HCT116 (cell line): Measurements from ENCODE around the gene RAI14. TPM values are rescaled to one million over a fixed set of nuclear protein-coding genes. Genes with fewer than 3 reads are reported as not detected.

Experiments
- ATAC-seq: fragments of 200-7000 bp; cut with Tn5 transposase; 2 replicates; pipeline ENCODE4 v1.9.1; 2020; ENCODE audit warnings: mild to moderate bottlenecking, moderate library complexity
- BruUV-seq: library from RNA; stranded (reverse); fragments of 400-500 nt; replicated peaks from 2 replicates; lab custom pipeline; 2021; lab: Mats Ljungman, UMichigan
- CTCF ChIA-PET: fragments of 300-600 bp; sonication (Branson Sonifier 250); formaldehyde crosslinking; loops from one replicate; lab custom pipeline; 2021; ENCODE audit warnings: antibody characterized with exemption; lab: Charles Lee
- POLR2A ChIA-PET: fragments of 300-600, 350-600 bp; sonication (Branson Sonifier 250); formaldehyde crosslinking; loops from one replicate; lab custom pipeline; 2021; ENCODE audit warnings: antibody characterized with exemption; lab: Charles Lee
- RAD21 ChIA-PET, 2 experiments: fragments of 300-600 bp; sonication (Branson Sonifier 250); formaldehyde crosslinking; loops; one replicate each; lab custom pipeline; 2023; ENCODE audit warnings: low total read pairs in 2 of 2; ENCODE audit not compliant: uncharacterized antibody in 2 of 2, unreplicated experiment in 2 of 2, low non-redundant PET in 1 of 2; lab: Charles Lee
- DNase-seq: peaks from one replicate; pipeline ENCODE4 v3.0.0-alpha.2; 2010; ENCODE audit warnings: low read depth, low spot score
- H2AFZ ChIP-seq: fragments of 200-600 bp; shearing (Covaris generic), sonication (generic); 2 replicates; pipeline ENCODE4 v1.6.1; 2017; ENCODE audit warnings: low read depth, mixed run types, mixed read lengths, antibody characterized with exemption, low read length; ENCODE audit not compliant: poor library complexity, severe bottlenecking
- H3K27ac ChIP-seq: 2 replicates; pipeline ENCODE4 v1.5.1; 2012; ENCODE audit warnings: low read depth, low read length
- H3K27me3 ChIP-seq: fragments of 200-600 bp; sonication (generic); 2 replicates; pipeline ENCODE4 v1.6.1; 2016; ENCODE audit warnings: mixed run types, low read length, mixed read lengths; ENCODE audit not compliant: insufficient read depth
- H3K36me3 ChIP-seq, 2 experiments: fragments of 200-500 bp in 1 of 2; fragments of 200-600 bp in 1 of 2; sonication (Bioruptor generic) in 1 of 2; sonication (generic) in 1 of 2; 2 replicates each; pipeline versions ENCODE4 v1.5.1 to v1.6.1; 2014 to 2016; ENCODE audit warnings: low read length in 2 of 2, inconsistent platforms in 1 of 2, mixed read lengths in 1 of 2, mixed run types in 1 of 2; ENCODE audit not compliant: insufficient read depth in 2 of 2, control insufficient read depth in 1 of 2
- H3K4me1 ChIP-seq, 2 experiments: fragments of 200-600 bp in 1 of 2; sonication (generic) in 1 of 2; 2 replicates each; pipeline versions ENCODE4 v1.5.1 to v1.6.1; 2012 to 2017; ENCODE audit warnings: low read length in 2 of 2, inconsistent platforms in 1 of 2, mild to moderate bottlenecking in 1 of 2, mixed read lengths in 1 of 2, mixed run types in 1 of 2, moderate library complexity in 1 of 2; ENCODE audit not compliant: insufficient read depth in 2 of 2, control insufficient read depth in 1 of 2
- H3K4me2 ChIP-seq: fragments of 200-600 bp; sonication (generic); 2 replicates; pipeline ENCODE4 v1.6.1; 2017; ENCODE audit warnings: mixed run types, low read length, mixed read lengths
- H3K4me3 ChIP-seq, 2 experiments: fragments of 200-600 bp in 1 of 2; sonication (generic) in 1 of 2; replicated peaks in 1 of 2; 2 replicates each; pipeline ENCODE4 v1.5.1; 2011 to 2016; ENCODE audit warnings: low read length in 2 of 2, control low read depth in 1 of 2, low read depth in 1 of 2, mild to moderate bottlenecking in 1 of 2, mixed read lengths in 1 of 2, mixed run types in 1 of 2
- H3K79me2 ChIP-seq: fragments of 200-600 bp; sonication (generic); 2 replicates; pipeline ENCODE4 v1.6.1; 2017; ENCODE audit warnings: mild to moderate bottlenecking, mixed run types, low read length, moderate library complexity, mixed read lengths; ENCODE audit not compliant: insufficient read depth
- H3K9ac ChIP-seq: fragments of 200-600 bp; sonication (generic); 2 replicates; pipeline ENCODE4 v1.6.1; 2016; ENCODE audit warnings: low read length, mixed read lengths
- H3K9me2 ChIP-seq: fragments of 200-600 bp; sonication (generic), shearing (Covaris generic); 2 replicates; pipeline ENCODE4 v1.6.1; 2017; ENCODE audit warnings: mixed run types, mild to moderate bottlenecking, moderate library complexity; ENCODE audit not compliant: insufficient read depth
- H3K9me3 ChIP-seq, 2 experiments: fragments of 200-500 bp in 1 of 2; fragments of 200-600 bp in 1 of 2; sonication (Bioruptor generic) in 1 of 2; sonication (generic) in 1 of 2; 2 replicates each; pipeline ENCODE4 v1.6.1; 2014 to 2017; ENCODE audit warnings: low read length in 2 of 2, mixed read lengths in 2 of 2, inconsistent platforms in 1 of 2, low read depth in 1 of 2, mild to moderate bottlenecking in 1 of 2, mixed run types in 1 of 2, moderate library complexity in 1 of 2; ENCODE audit not compliant: control insufficient read depth in 1 of 2, insufficient read depth in 1 of 2
- H4K20me1 ChIP-seq: fragments of 200-600 bp; sonication (generic), shearing (Covaris generic); 2 replicates; pipeline ENCODE4 v1.6.1; 2017; ENCODE audit warnings: mixed run types, mild to moderate bottlenecking, moderate library complexity; ENCODE audit not compliant: insufficient read depth
- CBX3 ChIP-seq: IDR thresholded peaks from 2 replicates; pipeline ENCODE4 v1.6.1; 2012; ENCODE audit warnings: low read depth
- CEBPB ChIP-seq: IDR thresholded peaks from 2 replicates; pipeline ENCODE4 v1.6.1; 2012; ENCODE audit warnings: low read depth
- FOSL1 ChIP-seq: IDR thresholded peaks from 2 replicates; pipeline ENCODE4 v1.6.1; 2012; ENCODE audit warnings: low read depth
- POLR2A ChIP-seq: IDR thresholded peaks from 2 replicates; pipeline ENCODE4 v1.7.0; 2011; ENCODE audit warnings: borderline replicate concordance; ENCODE audit not compliant: insufficient read depth, insufficient read length; ENCODE audit errors: extremely low read depth
- POLR2AphosphoS5 ChIP-seq: IDR thresholded peaks from 2 replicates; pipeline ENCODE4 v1.6.1; 2011; ENCODE audit warnings: mild to moderate bottlenecking, low read depth, low read length, moderate library complexity
- RAD21 ChIP-seq: IDR thresholded peaks from 2 replicates; pipeline ENCODE4 v1.6.1; 2012; ENCODE audit warnings: low read depth, mild to moderate bottlenecking
- SIN3A ChIP-seq: IDR thresholded peaks from 2 replicates; pipeline ENCODE4 v1.6.1; 2012; ENCODE audit warnings: low read depth
- SRF ChIP-seq: IDR thresholded peaks from 2 replicates; pipeline ENCODE4 v1.6.1; 2012; ENCODE audit warnings: low read depth
- YY1 ChIP-seq: IDR thresholded peaks from 2 replicates; pipeline ENCODE4 v1.6.1; 2011; ENCODE audit warnings: low read length, low read depth, moderate library complexity, mild to moderate bottlenecking; ENCODE audit not compliant: insufficient replicate concordance; ENCODE audit errors: extremely low read depth
- ZNF274 ChIP-seq: fragments of 200-500 bp; sonication (Bioruptor generic); IDR thresholded peaks from 2 replicates; pipeline ENCODE4 v1.6.1; 2014; ENCODE audit warnings: mild to moderate bottlenecking, low read depth, low read length, inconsistent platforms
- intact Hi-C: fragments of 100-400 bp; cut with micrococcal nuclease; formaldehyde crosslinking; loops from 2 replicates; pipeline ENCODE4 v1.10.0; 2022
- total RNA-seq: library from RNA; stranded (reverse); gene quantifications from one replicate; pipeline ENCODE4 v1.2.1, GENCODE V29; 2021; ENCODE audit not compliant: unreplicated experiment
- TF ChIP-seq, protein P1 (sequence below): IDR thresholded peaks from 2 replicates; pipeline ENCODE4 v1.6.1; 2012
- TF ChIP-seq, protein P2 (sequence below): IDR thresholded peaks from 2 replicates; pipeline ENCODE4 v1.6.1; 2011; ENCODE audit warnings: mild to moderate bottlenecking, low read length, moderate library complexity; ENCODE audit not compliant: insufficient replicate concordance; ENCODE audit errors: extremely low read depth
- TF ChIP-seq, protein P3 (sequence below): IDR thresholded peaks from 2 replicates; pipeline ENCODE4 v1.6.1; 2012; ENCODE audit warnings: low read depth

Gene RAI14
- total RNA-seq, 1 experiment from 2014 or later = 47.9 TPM

DNA sequence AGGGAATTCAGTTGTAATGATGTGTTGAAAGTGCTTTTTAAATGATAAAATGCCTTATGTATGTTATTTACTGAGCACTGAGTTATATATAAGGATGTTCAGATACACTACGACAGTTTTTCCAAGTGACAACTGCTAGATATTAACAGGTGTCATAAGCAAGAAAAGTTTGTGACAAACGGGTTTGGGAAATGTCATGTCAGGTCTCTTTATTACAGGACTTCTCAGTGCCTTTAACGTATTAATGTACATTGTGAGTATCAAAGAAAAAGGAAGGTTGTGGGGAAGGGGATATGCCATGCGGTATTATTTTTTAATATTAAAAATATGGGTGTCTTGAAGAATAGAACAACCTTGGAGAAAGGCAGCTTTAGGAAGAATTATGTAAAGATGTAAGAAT lies 56.4 kb downstream of the RAI14 start:
- no peak for DNase-seq
- peaks cover 0 to 7% of the 10 kb centered on the region in 2 experiments; a peak in 1 of 4 replicates for H3K4me1 ChIP-seq
- H4K20me1 ChIP-seq = no peaks in the 10 kb centered on the region
- no peak overlapping the region for H3K9ac ChIP-seq
- H3K79me2 ChIP-seq = peaks cover 5% of the 10 kb centered on the region
- ATAC-seq = no peak
- no peak overlapping the region for H3K4me2 ChIP-seq
- TF ChIP-seq, protein P1, sequence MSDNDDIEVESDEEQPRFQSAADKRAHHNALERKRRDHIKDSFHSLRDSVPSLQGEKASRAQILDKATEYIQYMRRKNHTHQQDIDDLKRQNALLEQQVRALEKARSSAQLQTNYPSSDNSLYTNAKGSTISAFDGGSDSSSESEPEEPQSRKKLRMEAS = no peak
- TF ChIP-seq SIN3A (no peak), ZNF274 (no peak), RAD21 (no peak), YY1 (no peak), CEBPB (no peak), SRF (no peak), CBX3 (no peak), FOSL1 (no peak), POLR2A (no peak), POLR2AphosphoS5 (no peak)
- TF ChIP-seq, protein P2, sequence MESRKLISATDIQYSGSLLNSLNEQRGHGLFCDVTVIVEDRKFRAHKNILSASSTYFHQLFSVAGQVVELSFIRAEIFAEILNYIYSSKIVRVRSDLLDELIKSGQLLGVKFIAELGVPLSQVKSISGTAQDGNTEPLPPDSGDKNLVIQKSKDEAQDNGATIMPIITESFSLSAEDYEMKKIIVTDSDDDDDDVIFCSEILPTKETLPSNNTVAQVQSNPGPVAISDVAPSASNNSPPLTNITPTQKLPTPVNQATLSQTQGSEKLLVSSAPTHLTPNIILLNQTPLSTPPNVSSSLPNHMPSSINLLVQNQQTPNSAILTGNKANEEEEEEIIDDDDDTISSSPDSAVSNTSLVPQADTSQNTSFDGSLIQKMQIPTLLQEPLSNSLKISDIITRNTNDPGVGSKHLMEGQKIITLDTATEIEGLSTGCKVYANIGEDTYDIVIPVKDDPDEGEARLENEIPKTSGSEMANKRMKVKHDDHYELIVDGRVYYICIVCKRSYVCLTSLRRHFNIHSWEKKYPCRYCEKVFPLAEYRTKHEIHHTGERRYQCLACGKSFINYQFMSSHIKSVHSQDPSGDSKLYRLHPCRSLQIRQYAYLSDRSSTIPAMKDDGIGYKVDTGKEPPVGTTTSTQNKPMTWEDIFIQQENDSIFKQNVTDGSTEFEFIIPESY = no peak
- TF ChIP-seq, protein P3, sequence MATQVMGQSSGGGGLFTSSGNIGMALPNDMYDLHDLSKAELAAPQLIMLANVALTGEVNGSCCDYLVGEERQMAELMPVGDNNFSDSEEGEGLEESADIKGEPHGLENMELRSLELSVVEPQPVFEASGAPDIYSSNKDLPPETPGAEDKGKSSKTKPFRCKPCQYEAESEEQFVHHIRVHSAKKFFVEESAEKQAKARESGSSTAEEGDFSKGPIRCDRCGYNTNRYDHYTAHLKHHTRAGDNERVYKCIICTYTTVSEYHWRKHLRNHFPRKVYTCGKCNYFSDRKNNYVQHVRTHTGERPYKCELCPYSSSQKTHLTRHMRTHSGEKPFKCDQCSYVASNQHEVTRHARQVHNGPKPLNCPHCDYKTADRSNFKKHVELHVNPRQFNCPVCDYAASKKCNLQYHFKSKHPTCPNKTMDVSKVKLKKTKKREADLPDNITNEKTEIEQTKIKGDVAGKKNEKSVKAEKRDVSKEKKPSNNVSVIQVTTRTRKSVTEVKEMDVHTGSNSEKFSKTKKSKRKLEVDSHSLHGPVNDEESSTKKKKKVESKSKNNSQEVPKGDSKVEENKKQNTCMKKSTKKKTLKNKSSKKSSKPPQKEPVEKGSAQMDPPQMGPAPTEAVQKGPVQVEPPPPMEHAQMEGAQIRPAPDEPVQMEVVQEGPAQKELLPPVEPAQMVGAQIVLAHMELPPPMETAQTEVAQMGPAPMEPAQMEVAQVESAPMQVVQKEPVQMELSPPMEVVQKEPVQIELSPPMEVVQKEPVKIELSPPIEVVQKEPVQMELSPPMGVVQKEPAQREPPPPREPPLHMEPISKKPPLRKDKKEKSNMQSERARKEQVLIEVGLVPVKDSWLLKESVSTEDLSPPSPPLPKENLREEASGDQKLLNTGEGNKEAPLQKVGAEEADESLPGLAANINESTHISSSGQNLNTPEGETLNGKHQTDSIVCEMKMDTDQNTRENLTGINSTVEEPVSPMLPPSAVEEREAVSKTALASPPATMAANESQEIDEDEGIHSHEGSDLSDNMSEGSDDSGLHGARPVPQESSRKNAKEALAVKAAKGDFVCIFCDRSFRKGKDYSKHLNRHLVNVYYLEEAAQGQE = no peak
- 0 out of 4 replicates have a peak, but pooled peaks cover 0 to 2% of the 10 kb centered on the region in 2 experiments for H3K36me3 ChIP-seq
- ChIA-PET CTCF (no interaction called here), RAD21 (no interaction called here), POLR2A (no interaction called here)
- H2AFZ ChIP-seq = no peak overlapping the region
- no peaks in the 10 kb centered on the region for H3K9me3 ChIP-seq
- H3K4me3 ChIP-seq = no peak overlapping the region
- intact Hi-C loops = no loop called here
- BruUV-seq = no TSS peak
- no peaks in the 10 kb centered on the region for H3K9me2 ChIP-seq
- H3K27me3 ChIP-seq = no peaks in the 10 kb centered on the region
- no peak overlapping the region for H3K27ac ChIP-seq
